ENCODE measurements around the gene KCTD3. TPM values are rescaled to one million over a fixed set of nuclear protein-coding genes. Genes with fewer than 3 reads are reported as not detected.

KCTD3 gene
- total RNA-seq, 1 donor from 2014 or later: 46.3 TPM

GRCh38 chr1:215594640-215595039, 27.5 kb downstream of the KCTD3 start:
- Mint-ChIP-seq H3K9me3 (ENCODE audit: unreplicated experiment) (no peaks in the 10 kb centered on the region), H3K27ac (ENCODE audit: unreplicated experiment) (no peak overlapping the region), H3K36me3 (ENCODE audit: unreplicated experiment) (peaks cover 12% of the 10 kb centered on the region)

GRCh38 chr1:215595231-215595630, 28.1 kb downstream of the KCTD3 start:
- Mint-ChIP-seq H3K4me3 (ENCODE audit: unreplicated experiment) (no peak overlapping the region), H3K27me3 (ENCODE audit: unreplicated experiment) (no peaks in the 10 kb centered on the region), H3K27ac (ENCODE audit: unreplicated experiment) (no peak overlapping the region), H3K4me1 (ENCODE audit: low read depth, unreplicated experiment) (no peaks in the 10 kb centered on the region), H3K9me3 (ENCODE audit: unreplicated experiment) (no peaks in the 10 kb centered on the region), H3K36me3 (ENCODE audit: unreplicated experiment) (peaks cover 11% of the 10 kb centered on the region)
- no peak for TF ChIP-seq CTCF (IDR thresholded peaks at IDR 0.05; ENCODE audit: partially characterized antibody, unreplicated experiment)
- no peak for DNase-seq

More at GRCh38 chr1:215594640-215595039, 27.5 kb downstream of the KCTD3 start:
- H3K27me3 Mint-ChIP-seq (ENCODE audit: unreplicated experiment): no peaks in the 10 kb centered on the region
- no peak overlapping the region for H3K4me3 Mint-ChIP-seq (ENCODE audit: unreplicated experiment)
- H3K4me1 Mint-ChIP-seq (ENCODE audit: low read depth, unreplicated experiment): no peaks in the 10 kb centered on the region
- no peak for DNase-seq
- no peak for TF ChIP-seq CTCF (IDR thresholded peaks at IDR 0.05; ENCODE audit: partially characterized antibody, unreplicated experiment)

- H3K9me3 Mint-ChIP-seq (ENCODE audit: unreplicated experiment): no peaks in the 10 kb centered on the region
- no peaks in the 10 kb centered on the region for H3K4me1 Mint-ChIP-seq (ENCODE audit: low read depth, unreplicated experiment)
- H3K4me3 Mint-ChIP-seq (ENCODE audit: unreplicated experiment): no peak overlapping the region
- H3K27me3 Mint-ChIP-seq (ENCODE audit: unreplicated experiment): no peaks in the 10 kb centered on the region
- TF ChIP-seq CTCF (IDR thresholded peaks at IDR 0.05; ENCODE audit: partially characterized antibody, unreplicated experiment): no peak
- no peak for DNase-seq
- H3K36me3 Mint-ChIP-seq (ENCODE audit: unreplicated experiment): no peaks in the 10 kb centered on the region
- no peak overlapping the region for H3K27ac Mint-ChIP-seq (ENCODE audit: unreplicated experiment)
Measured at GRCh38 chr1:215597961-215598360, 30.9 kb downstream of the KCTD3 start.

- DNase-seq: no peak
- no peak overlapping the region for H3K27ac Mint-ChIP-seq (ENCODE audit: unreplicated experiment)
- H3K4me3 Mint-ChIP-seq (ENCODE audit: unreplicated experiment): no peak overlapping the region
- no peak for TF ChIP-seq CTCF (IDR thresholded peaks at IDR 0.05; ENCODE audit: partially characterized antibody, unreplicated experiment)
- H3K36me3 Mint-ChIP-seq (ENCODE audit: unreplicated experiment): no peaks in the 10 kb centered on the region
- no peaks in the 10 kb centered on the region for H3K9me3 Mint-ChIP-seq (ENCODE audit: unreplicated experiment)
- no peaks in the 10 kb centered on the region for H3K4me1 Mint-ChIP-seq (ENCODE audit: low read depth, unreplicated experiment)
- H3K27me3 Mint-ChIP-seq (ENCODE audit: unreplicated experiment): no peaks in the 10 kb centered on the region
Measured at GRCh38 chr1:215599418-215600074, 32.4 kb downstream of the KCTD3 start.

- Mint-ChIP-seq H3K4me3 (ENCODE audit: unreplicated experiment) (no peak overlapping the region), H3K27ac (ENCODE audit: unreplicated experiment) (no peak overlapping the region), H3K4me1 (ENCODE audit: low read depth, unreplicated experiment) (no peaks in the 10 kb centered on the region), H3K9me3 (ENCODE audit: unreplicated experiment) (no peaks in the 10 kb centered on the region), H3K27me3 (ENCODE audit: unreplicated experiment) (no peaks in the 10 kb centered on the region), H3K36me3 (ENCODE audit: unreplicated experiment) (no peaks in the 10 kb centered on the region)
- no peak for TF ChIP-seq CTCF (IDR thresholded peaks at IDR 0.05; ENCODE audit: partially characterized antibody, unreplicated experiment)
- DNase-seq: no peak
Measured at GRCh38 chr1:215600258-215600792, 33.2 kb downstream of the KCTD3 start.
